GM21619 (cell line): ENCODE results near the gene IGLON5.
A peak's percentile ranks its signal among the peaks of the same experiment; 100 is the strongest.

ENCODE experiments used
- ATAC-seq: cut with Tn5 transposase; IDR thresholded peaks from one replicate; pipeline ENCODE4 v1.9.1; 2021; ENCODE audit not compliant: unreplicated experiment

IGLON5 gene

GRCh38 chr19:51361239-51361638 is 49.8 kb downstream of the IGLON5 start:
- no peak for ATAC-seq

- ATAC-seq = no peak
Measured at GRCh38 chr19:51364200-51365106, 53.0 kb downstream of the IGLON5 start.

GRCh38 chr19:51365211-51365964 is 53.9 kb downstream of the IGLON5 start:
- ATAC-seq = no peak

GRCh38 chr19:51365965-51366388 is 54.5 kb downstream of the IGLON5 start, which contains the start of gene ETFB:
ETFB (minus strand) TSS chr19:51366388; CDS start chr19:51366326, 62 bp downstream.
- no peak for ATAC-seq

- peak; percentile 43 for ATAC-seq
Measured at GRCh38 chr19:51366389-51367254, 55.2 kb downstream of the IGLON5 start.

- no peak for ATAC-seq
Measured at GRCh38 chr19:51367255-51367564, 55.8 kb downstream of the IGLON5 start.

- peak; percentile 62 for ATAC-seq
Measured at GRCh38 chr19:51367565-51368365, 56.3 kb downstream of the IGLON5 start.

- no peak for ATAC-seq
Measured at GRCh38 chr19:51368366-51369282, 57.2 kb downstream of the IGLON5 start, which contains the start of gene CLDND2. CLDND2 (minus strand) TSS chr19:51369003; CDS start chr19:51368577, 426 bp downstream.

GRCh38 chr19:51370230-51370629 is 58.8 kb downstream of the IGLON5 start:
- ATAC-seq = no peak

- no peak for ATAC-seq
Measured at GRCh38 chr19:51371186-51371690, 59.8 kb downstream of the IGLON5 start.

- no peak for ATAC-seq
Measured at GRCh38 chr19:51372021-51372648, 60.7 kb downstream of the IGLON5 start.

GRCh38 chr19:51372649-51373504 is 61.4 kb downstream of the IGLON5 start, which contains the start of gene NKG7:
NKG7 (minus strand) TSS chr19:51372654; CDS start chr19:51372535, 119 bp downstream.
- ATAC-seq = no peak

GRCh38 chr19:51375504-51376221 is 64.2 kb downstream of the IGLON5 start:
- no peak for ATAC-seq

GRCh38 chr19:51377422-51377821 is 66.0 kb downstream of the IGLON5 start:
- no peak for ATAC-seq

GRCh38 chr19:51380379-51380778 is 68.9 kb downstream of the IGLON5 start:
- ATAC-seq = no peak
